HG03520 (cell line): ENCODE data around the gene PODXL2.

Experiments
- ATAC-seq: cut with Tn5 transposase; IDR thresholded peaks from one replicate; pipeline ENCODE4 v1.9.1; 2021; ENCODE audit warnings: mild to moderate bottlenecking, moderate library complexity; ENCODE audit not compliant: unreplicated experiment

Gene PODXL2

GRCh38 chr3:127686512-127686894 is 57.5 kb downstream of the PODXL2 start:
- ATAC-seq, result no peak

GRCh38 chr3:127687228-127687737 is 58.3 kb downstream of the PODXL2 start:
- no peak for ATAC-seq

- ATAC-seq, result no peak
Observed at GRCh38 chr3:127688022-127688415, 59.0 kb downstream of the PODXL2 start.

GRCh38 chr3:127688416-127689265 is 59.7 kb downstream of the PODXL2 start:
- no peak for ATAC-seq

- ATAC-seq, result no peak
Observed at GRCh38 chr3:127689266-127689860, 60.4 kb downstream of the PODXL2 start.

DNA sequence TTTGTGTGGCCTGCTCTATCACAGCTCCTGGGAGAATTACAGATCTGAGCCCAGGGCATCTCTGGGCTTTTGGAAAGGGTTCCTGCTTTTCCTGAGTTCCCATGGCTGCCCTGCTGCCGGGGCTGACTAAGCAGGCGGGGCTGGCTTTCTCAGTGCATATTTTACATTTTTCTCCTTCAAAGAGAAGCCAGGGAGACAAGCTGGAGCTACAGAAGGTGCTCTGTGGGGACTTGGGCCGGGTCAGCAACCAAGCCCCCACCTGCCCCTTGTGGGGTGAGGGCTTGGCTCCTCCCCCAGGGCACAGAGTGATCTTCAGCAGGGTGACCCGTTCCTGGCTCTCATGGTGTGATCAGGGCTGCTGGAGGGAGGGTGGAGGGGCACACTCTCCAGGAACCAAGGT is 61.1 kb downstream of the PODXL2 start:
- no peak for ATAC-seq

GRCh38 chr3:127690823-127691452 is 62.0 kb downstream of the PODXL2 start:
- no peak for ATAC-seq

- ATAC-seq, result no peak
Observed at GRCh38 chr3:127691489-127691888, 62.5 kb downstream of the PODXL2 start.

DNA sequence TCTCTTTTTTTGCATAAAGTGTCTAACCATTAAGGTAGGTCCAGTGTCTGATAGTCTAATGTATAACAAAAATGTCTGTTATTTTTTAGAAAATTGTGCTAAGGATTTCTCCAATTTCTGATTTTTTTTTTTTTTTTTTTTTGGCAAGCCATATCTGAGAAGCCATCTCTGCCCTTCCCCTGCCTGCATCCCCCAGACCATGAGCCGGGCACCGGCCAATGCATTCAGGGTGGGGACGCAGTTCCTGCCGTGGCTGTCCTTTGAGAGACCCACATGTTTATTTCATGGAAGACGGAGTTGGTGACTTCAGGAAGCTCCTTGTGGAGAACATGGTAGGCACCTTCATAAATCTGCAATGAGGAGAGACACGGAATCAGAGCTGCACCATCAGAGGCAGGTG is 63.0 kb downstream of the PODXL2 start:
- ATAC-seq, result no peak

GRCh38 chr3:127692501-127693335 is 63.7 kb downstream of the PODXL2 start:
- ATAC-seq, result no peak

- ATAC-seq, result no peak
Observed at GRCh38 chr3:127693336-127693843, 64.4 kb downstream of the PODXL2 start.

GRCh38 chr3:127694467-127695215 is 65.7 kb downstream of the PODXL2 start:
- no peak for ATAC-seq

DNA sequence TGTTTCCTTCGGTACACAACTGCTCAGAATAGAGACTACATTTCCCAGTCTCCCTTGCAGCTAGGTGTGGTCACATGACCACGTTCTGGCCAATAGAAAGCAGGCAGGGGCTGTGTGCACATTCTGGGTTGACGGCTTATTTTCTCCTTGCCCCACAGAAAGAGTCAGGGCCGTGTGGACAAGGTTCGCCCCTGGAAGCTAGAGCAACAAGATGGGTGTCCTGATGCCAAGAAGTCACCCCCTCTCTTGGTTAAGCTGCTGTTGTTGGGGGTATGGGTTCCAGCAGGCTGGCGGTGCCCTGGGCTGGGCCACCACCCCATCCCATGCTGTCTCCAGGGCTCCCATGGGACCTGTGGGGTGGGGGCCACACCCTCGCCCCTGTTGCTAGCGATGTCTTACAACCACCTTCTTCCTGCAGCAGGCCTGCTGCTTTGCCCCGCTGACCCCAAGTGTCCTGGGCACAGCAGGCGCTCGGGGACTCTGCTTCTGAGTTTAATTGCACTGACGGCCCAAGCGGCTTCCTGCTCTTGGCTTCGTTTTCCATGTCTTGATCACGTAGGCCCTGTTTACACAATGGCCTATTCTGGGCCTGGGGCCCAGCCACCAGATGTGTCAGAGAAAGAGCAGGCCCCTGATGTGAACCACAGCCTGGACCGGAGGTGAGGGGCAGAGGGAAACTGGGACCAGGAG is 68.7 kb downstream of the PODXL2 start:
- peak; percentile 59 for ATAC-seq

GRCh38 chr3:127698286-127698685 is 69.3 kb downstream of the PODXL2 start:
- ATAC-seq, result no peak

- no peak for ATAC-seq
Observed at GRCh38 chr3:127698691-127699415, 69.9 kb downstream of the PODXL2 start.

- ATAC-seq, result no peak
Observed at GRCh38 chr3:127699416-127700300, 70.7 kb downstream of the PODXL2 start.

GRCh38 chr3:127700406-127700805 is 71.4 kb downstream of the PODXL2 start:
- no peak for ATAC-seq
